GM18499 (cell line): ENCODE data around the gene MRPL21.

ENCODE experiments used
- ATAC-seq: cut with Tn5 transposase; IDR thresholded peaks from one replicate; pipeline ENCODE4 v1.9.1; 2021; ENCODE audit warnings: moderate number of reproducible peaks; ENCODE audit not compliant: insufficient read depth, unreplicated experiment

MRPL21 gene

DNA sequence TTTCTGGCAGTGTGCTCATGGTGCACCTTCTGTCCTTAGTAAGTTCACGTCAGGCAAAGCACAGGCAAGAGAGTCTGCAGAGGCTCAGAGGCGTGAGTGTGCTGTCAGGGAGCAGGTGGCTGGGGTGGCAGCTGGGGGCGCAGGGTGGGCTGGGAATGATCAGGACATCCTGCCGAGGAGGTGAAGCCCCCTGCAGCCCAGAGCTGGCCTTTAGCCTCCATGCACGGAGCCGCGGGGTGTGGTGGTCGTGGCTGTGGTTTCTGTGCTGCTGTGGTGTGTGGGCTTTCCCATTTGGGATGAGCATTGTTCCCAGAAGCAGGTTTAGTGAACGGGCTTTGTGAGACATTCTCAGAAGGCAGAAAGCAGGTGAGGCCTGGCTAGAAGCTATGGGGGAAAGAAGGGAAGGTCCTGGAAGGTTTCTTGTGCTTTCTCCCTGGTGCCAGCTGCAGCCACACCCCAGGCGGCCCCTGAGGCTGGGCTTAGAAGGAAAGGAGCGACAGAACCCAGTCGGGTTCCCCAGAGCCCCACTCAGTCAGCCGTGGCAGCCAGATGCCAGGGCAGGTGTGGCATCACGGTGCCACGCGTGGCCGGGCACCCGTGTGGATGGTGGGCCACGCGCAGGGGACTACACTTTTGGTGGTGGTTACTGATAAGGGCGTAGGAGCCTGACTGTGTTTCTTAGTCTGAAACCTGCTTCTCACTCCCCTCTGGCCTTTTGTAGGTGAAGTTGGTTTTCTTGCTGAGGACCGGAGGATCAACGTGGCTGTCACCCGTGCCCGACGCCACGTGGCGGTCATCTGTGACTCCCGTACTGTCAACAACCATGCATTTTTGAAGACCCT, 32.1 kb upstream of the MRPL21 start:
- no peak for ATAC-seq

DNA sequence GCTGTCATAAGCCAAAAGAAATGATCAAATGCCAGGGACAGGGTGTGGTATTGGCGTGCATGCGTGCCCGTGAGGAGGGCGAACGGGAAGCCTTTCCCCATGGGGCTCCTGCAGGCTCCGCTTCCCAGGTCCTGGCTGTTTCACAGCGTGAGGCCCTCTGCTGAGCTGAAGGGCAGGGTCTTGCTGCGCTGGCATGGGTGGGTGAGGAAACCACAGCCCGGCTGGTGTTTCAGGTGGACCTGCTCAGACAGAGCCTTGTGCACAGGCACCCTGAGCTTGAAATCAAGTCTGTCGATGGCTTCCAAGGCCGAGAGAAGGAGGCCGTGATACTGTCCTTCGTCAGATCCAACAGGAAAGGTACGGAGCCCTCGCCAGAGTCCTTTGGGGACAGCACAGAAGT, 31.4 kb upstream of the MRPL21 start:
- ATAC-seq: no peak

DNA sequence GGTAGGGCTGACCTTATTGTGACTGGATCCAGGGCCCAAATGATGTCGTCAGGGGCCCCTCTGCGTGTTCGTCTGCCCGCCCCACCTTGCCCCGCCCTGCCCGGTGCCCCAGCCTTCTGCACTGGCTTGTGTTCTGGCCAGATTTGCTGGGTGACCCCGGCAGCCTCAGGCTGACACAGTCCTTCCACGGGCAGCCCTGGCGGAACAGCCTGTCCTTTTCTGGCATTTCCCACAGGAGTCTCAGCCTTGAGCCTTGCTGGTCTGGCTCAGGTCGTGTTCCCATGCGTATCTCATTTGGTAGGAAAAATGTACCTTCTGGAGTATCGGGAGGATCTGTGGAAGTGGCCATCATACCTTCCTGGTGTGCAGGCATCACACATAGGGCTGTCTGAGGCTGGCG, 31.0 kb upstream of the MRPL21 start:
- ATAC-seq: no peak

DNA sequence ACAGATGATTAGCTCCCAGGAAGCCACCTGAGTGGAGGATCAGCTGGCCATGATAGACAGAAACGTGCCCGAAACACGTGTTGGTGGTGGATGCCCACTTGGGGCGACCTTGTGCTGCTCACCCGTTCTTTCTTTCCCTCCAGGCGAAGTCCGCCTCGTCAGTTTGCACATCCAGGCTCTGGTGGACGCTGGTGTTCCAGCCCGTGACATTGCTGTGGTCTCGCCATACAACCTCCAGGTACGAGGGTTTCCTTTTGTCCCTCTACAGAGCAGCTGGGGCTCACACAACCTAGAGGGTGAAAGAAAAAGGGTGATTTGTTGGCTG, 30.7 kb upstream of the MRPL21 start:
- ATAC-seq: no peak

DNA sequence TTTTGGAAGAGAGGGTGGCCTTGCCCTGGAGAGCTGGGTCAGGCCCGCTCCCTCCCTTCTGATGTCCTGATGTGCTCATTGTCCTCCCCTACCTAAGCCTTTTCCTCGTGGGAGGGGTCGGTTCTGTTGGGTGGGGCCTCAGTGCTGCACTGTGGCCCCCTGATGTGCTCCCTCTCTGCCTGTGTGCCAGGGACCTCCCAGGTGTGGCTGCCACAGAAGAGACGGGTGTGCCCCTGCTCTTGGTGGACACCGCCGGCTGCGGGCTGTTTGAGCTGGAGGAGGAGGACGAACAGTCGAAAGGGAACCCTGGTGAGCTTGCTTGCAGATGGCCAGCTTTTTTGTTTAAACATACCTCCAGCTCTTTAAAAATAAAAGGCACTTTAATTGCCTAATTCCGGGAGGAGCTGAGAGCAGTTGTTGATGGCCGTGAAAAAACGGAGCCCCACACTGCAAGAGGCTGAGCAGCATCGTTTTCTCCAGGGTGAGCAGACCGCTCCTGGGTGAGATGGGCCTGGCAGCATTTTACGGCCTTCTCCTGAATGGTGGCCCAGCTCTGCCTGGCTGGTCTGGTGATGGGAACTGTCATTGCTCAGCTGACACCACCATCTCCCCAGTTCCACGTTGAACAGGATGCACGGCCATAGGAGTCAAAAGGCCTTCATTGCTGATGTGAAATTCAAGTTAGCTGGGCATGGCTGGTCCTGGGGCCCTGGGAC, 30.1 kb upstream of the MRPL21 start:
- no peak for ATAC-seq

DNA sequence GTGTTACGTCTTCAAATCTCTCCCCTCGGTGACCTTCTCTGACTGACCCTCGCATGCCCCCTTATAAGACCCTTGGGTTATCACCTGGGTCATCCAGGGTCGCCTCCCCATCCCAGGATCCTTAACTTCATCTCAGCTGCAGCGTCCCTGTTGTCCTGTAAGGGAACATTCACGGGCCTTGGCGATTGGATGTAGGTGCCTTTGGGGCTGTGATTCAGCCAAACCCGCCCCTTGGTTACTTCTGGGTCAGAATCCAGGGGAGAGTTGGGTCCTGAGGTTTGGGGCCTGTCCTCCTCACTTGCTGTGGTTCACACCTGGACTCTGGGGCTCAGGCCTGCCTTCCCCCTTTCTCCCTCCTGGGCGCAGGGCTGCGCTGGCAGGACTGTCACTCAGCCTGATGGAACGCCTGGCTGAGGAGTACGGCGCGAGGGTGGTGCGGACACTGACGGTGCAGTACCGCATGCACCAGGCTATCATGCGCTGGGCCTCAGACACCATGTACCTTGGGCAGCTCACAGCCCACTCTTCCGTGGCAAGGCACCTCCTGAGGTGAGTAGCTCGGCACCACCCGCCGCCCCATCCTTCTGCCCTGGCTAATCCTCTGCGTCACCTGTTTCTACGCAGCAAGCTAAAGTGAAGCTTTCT, 29.4 kb upstream of the MRPL21 start:
- ATAC-seq: no peak

DNA sequence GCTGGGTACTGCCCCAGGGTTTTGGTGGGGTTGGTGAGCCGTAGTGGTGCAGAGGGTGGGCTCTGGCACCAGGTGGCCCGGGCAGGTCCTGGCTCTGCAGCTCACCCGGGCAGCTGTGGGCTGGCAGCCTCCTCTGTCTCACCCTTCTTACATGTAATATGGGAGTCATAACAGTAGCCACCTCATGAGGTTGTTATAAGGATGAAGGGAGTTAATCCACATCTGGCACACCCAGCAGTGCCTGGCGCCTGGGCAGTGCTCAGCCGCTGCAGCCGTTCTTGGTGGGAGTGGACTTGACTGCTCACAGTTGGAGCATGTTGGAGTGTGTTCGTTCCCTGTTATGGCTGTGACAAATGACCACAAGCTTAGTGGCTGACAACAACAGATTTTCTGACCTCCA, 28.7 kb upstream of the MRPL21 start:
- no peak for ATAC-seq

DNA sequence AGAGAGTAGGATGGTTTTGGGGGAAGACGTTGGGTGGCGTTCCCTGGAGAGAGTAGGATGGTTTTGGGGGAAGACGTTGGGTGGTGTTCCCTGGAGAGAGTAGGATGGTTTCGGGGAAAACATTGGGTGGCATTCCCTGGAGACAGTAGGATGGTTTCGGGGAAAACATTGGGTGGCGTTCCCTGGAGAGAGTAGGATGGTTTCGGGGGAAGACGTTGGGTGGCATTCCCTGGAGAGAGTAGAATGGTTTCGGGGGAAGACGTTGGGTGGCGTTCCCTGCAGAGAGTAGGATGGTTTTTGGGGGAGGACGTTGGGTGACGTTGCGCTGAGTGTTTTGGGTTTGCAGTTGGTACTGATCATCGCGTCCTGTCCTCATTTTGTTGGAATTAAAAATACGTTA, 28.3 kb upstream of the MRPL21 start:
- no peak for ATAC-seq

DNA sequence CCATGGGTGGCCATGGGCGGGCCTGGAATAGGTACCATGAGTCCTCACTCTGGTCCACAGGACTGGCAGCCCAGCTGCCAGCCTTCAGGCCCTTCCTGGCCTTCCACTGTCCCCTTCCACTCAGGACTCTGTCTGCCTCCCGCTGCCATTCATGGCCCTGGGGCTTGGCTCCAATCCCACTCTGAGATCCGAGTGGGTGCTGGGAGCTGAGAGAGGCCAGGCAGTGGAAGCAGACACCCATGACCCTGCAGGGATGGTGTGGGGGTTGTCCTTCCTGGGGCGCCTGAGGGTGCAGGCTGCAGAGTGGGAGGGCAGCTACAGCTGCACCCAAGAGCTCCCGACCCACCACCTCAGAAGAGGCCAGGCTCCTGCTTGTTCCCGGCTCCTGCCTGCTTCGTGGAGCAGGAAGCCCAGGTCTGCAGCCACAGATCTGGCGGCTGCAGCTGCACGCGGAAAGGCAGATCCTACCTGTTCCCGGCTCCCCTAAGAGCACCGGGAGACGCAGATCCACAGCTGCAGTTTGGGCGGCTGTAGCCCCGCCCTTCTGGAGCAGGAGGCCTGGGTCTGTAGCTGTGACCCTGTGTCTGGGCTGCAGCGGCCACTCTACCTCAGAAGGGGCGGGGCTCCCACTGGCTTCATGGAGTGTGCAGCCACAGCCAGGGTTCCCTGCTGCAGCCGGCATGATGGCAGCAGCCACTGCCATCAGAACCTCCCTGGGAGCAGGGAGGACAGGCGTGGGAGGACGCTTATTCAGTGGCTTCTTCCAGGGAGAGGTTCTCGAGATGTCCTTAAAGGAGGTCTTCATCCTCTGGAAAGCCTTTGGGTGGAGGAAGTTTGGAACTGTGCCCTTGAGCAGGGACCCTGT, 27.6 kb upstream of the MRPL21 start:
- no peak for ATAC-seq

DNA sequence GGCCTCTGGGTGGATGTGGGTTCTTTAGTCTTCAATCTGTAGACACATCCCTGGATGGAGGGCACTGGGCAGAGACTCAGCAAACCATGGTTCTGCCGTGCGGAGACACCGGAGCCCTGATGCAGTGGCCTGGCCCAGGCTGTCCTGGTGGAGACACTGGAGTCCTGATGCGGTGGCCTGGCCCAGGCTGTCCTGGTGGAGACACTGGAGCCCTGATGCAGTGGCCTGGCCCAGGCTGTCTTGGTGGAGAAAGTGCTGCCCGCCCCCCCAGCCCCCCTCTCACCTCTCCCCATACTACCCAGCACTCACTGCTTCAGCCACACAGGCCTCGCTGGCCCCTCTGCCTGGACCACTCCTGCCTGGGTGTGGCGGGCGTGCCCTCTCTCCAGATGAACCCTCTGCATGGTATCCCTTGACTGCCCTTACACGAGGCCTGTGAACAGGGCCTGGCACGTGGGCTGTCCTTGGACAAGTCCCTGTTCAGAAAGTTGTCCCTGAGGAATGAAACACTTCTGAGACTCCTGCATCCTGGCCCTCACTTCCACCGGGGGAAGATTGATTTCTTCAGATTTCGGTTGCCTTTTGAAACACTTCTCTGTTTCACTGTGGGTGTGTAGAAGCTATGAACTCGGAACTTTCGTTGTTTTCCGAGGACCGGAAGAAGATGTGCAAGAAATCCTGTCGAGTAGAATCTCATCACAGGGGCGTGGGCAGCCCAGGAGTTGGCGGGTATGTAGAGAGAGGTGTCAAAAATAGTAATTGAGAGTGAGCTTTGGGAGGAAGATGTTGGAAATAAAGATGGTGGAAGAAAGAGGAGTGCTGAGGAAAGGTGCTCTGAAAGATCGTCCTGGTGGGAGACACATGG, 26.3 kb upstream of the MRPL21 start:
- no peak for ATAC-seq

DNA sequence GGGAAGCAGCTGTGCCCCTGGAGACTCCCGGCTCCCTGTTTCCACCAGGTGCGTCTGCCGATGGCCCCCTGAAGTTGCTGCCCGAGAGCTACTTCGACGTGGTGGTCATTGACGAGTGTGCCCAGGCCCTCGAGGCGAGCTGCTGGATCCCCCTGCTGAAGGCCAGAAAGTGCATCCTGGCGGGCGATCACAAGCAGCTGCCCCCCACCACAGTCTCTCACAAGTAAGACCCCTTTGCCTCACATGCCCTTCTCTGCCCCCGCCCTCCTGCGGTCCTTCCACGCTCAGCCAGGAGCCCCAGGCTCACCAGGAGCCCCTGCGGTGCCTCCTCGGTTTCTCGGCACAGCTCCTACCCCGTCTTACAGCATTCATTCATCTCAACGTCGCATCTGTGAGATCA, 25.5 kb upstream of the MRPL21 start:
- no peak for ATAC-seq

DNA sequence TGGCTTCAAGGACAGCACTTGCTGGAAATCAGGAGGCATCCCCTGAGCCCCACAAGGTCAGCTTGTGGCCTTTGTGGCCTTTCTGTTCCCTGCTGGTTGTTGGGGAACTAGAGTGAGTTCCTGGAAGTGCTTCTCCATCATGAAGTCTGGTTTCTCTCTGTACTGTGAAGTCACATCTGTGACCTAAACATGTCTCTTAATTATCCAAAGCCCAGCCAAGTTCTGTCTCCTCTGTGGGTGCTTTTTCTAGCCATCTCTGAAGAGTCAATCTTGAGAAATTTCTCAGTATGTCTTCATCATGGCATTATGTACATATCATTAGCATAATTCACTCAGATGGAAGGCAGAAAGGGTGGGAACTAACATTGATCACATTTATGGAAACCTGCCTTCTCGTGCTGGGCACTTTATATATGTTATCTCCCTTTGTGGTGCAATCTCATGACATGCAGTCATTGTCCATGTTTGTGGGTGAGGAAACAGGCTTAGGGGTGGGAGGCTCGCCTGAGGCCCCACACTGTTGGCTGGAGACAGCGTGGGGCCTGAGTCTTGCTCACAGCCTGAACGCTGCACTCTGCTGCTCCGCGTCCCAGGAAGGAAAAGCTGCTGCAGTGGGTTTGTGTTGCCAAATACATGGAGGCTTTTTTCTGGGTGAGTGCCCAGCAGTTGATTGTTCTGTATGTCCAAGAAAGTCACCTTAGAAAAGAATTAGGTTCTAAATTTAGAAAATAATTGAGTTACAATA, 24.7 kb upstream of the MRPL21 start:
- ATAC-seq: no peak

DNA sequence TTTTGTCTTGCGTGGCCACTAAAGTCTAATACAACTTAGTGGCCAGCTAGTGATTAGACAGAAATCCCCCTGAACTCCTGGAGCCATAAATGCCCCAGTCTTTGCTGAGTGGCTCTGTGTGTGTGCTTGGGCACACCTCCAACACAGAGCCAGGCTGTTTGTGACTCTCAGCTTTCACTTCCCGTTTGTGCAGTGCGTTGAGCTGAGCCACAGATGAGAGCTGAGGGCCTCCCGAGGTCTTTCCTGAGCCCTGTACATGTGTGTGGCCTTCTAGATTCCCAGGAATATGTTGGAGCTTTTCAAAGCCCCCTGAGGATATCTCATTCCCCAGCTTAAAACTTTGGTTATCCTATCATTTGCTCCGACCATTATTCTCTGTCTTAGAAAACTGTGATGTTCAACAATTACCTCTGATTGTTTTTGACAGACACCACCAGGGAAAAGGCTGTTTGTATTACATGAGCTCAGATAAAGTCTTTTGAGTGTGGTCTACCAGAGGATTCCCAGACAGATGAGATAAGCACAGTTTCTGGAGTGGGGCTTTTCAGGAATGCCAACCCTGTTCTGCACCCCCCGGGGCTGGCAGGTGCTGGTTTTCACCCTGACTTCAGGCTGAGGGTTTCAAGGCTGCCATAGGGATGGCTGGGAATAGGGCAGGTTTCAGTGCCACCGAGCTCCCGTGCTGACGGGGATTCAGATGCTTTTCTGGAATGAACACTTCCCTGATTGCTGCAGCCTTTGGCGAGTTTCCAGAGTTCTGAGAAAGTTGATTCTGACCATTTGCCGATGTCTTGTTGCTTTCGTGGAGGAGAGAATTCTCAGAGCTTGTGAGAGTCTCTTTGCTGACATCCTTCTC, 23.9 kb upstream of the MRPL21 start:
- no peak for ATAC-seq

DNA sequence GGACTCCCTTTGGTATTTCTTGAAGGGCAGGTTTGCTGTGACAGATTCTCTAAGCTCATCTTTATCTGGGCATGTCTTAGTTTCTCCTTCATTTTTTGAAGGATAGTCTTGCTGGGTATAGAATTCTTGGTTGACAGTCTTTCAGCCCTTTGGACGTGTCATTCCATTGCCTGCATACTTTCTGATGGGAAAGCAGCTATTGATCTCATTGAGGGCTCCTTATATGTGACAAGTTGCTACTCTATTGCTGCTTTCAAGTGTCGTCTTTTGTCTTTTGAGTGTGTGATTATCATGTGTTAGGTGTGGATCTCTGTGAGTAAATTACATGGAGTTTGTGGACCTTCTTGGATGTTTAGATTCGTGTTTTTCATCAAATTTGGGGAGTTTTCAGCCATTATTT, 22.0 kb upstream of the MRPL21 start:
- ATAC-seq: no peak

DNA sequence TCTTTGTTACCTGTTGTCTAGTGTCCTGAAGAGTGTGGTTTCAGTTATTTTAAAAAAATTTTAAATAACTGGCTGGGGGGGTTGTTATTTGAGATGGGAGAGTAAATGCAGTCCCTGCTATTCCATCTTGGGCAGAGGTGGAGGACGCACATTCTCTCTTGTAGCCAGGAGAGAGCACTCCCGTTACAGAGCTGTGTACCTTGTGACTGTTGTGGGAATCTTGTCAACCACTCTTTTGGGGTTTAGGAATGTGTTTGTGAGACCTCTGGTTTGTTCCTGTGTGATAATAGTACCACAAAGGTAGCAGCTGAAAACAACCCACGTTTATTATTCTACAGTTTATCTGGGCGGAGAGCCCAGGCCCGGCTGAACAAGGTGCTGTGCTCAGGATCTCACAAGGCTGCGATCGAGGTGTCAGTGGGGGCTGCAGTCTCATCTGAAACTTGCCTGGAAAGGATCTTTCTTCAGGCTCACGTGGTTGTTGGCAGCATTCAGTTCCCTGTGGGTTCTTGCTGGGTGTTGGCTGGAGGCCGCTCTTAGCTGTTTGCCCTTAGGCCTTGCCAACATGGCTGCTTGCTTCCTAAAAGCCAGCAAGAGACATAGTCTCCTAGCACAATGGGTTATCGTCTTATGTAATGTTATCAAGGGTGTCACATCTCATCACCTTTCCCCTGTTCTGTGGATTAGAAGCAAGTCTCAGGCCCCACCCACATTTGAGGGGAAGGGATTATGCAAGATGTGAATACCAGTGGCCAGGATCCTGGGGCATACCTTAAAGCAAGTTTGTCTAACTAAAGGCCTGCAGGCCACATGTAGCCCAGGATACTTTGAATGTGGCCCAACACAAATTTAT, 20.7 kb upstream of the MRPL21 start:
- ATAC-seq: no peak

DNA sequence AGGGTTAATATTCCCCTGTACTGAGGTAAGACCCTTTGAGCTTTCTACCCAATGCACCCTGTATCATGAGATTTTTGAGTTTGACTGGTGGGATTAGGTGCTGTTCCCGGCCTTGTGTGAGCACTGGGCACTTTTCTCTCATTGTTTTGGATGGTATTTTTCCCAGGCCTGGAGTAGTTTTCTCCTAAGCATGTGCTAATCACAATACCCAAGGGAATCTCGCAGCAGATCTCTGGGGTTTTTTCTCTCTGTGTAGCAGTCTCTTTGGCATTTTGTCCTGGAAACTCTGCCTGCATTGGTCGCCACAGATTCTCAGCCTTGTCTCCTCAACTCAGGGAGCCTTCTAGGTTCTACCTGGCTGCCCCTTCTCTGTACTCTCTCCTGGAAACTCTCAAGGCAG, 20.0 kb upstream of the MRPL21 start:
- ATAC-seq: no peak

DNA sequence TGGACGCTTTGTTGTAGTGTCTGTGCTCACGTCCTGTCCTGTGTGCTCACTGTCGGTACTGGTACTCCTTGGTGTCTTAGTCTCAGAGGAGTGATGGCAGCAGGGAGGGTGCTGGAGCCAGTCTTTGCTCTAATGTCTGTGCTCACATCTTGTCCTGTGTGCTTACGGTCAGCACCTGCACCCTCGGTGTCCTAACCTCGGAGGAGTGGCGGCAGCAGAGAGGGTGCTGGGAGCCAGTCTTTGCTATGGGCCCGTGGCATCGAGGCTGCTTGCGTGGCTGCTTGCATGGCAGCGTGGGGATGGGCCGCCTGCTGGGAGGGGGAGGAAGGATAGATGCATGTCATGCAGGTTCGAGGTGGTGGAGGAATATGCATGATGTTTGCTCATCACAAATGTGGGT, 12.8 kb upstream of the MRPL21 start:
- ATAC-seq: no peak
